GM12878 (cell line): ENCODE data around the gene RECQL. TPM values are rescaled to one million over a fixed set of nuclear protein-coding genes. Genes with fewer than 3 reads are reported as not detected.

Source experiments
- ATAC-seq: fragments of 200-7000 bp; cut with Tn5 transposase; 3 replicates; pipeline ENCODE4 v1.9.1; 2020; ENCODE audit warnings: mild to moderate bottlenecking, moderate library complexity
- BruUV-seq: library from RNA; stranded (reverse); fragments of 400-500 nt; replicated peaks from 2 replicates; lab custom pipeline; 2021; lab: Mats Ljungman, UMichigan
- CTCF ChIA-PET: fragments of 300-600 bp; sonication (Branson Sonifier 250); formaldehyde crosslinking; extraction: SDS; loops from one replicate; lab custom pipeline; 2021; ENCODE audit warnings: inconsistent platforms; lab: Yijun Ruan, JAX
- POLR2A ChIA-PET: fragments of 350-600 bp; formaldehyde crosslinking; extraction: SDS; loops from one replicate; lab custom pipeline; 2021; ENCODE audit warnings: inconsistent platforms; lab: Charles Lee
- RAD21 ChIA-PET: fragments of 300-600 bp; sonication (Branson Sonifier 250); formaldehyde crosslinking; loops from one replicate; lab custom pipeline; 2023; ENCODE audit warnings: antibody characterized with exemption; ENCODE audit not compliant: unreplicated experiment; lab: Charles Lee
- SMC1A ChIA-PET: fragments of 300-600 bp; sonication (Branson Sonifier 250); formaldehyde crosslinking; loops from one replicate; lab custom pipeline; 2023; ENCODE audit not compliant: unreplicated experiment, uncharacterized antibody; lab: Charles Lee
- DNase-seq: peaks from one replicate; pipeline ENCODE4 v3.0.0-alpha.2; 2011; ENCODE audit warnings: low read depth, low spot score
- FAIRE-seq: peaks from 3 replicates; lab custom pipeline; 2011; peaks lifted over from hg19 to GRCh38; lab: Jason Lieb, UNC
- H2AFZ ChIP-seq: 2 replicates; pipeline ENCODE4 v1.6.0; 2011; ENCODE audit warnings: low read depth, low read length, control low read depth; ENCODE audit not compliant: control insufficient read depth
- H3K27ac ChIP-seq: 2 replicates; pipeline ENCODE4 v1.5.1; 2011; ENCODE audit warnings: control low read depth; ENCODE audit not compliant: control insufficient read depth, insufficient read depth
- H3K27me3 ChIP-seq, 2 experiments: replicated peaks in 1 of 2; 2 replicates each; pipeline versions ENCODE4 v1.6.0 to v1.6.1; 2011; ENCODE audit warnings: low read length in 1 of 2; ENCODE audit not compliant: control insufficient read depth in 2 of 2, insufficient read depth in 2 of 2
- H3K36me3 ChIP-seq, 2 experiments: 2 replicates each; pipeline ENCODE4 v1.5.1; 2011; ENCODE audit warnings: low read length in 1 of 2; ENCODE audit not compliant: control insufficient read depth in 2 of 2, insufficient read depth in 2 of 2
- H3K4me1 ChIP-seq: 2 replicates; pipeline ENCODE4 v1.6.1; 2011; ENCODE audit warnings: mild to moderate bottlenecking, low read length, moderate library complexity, mixed read lengths; ENCODE audit not compliant: control insufficient read depth, insufficient read depth
- H3K4me2 ChIP-seq: 2 replicates; pipeline ENCODE4 v1.6.0; 2011; ENCODE audit warnings: control low read depth; ENCODE audit not compliant: control insufficient read depth, insufficient read depth
- H3K4me3 ChIP-seq: fragments of 200-600 bp; sonication (generic); 2 replicates; pipeline ENCODE4 v1.5.1; 2016
- H3K79me2 ChIP-seq: 2 replicates; pipeline ENCODE4 v1.6.0; 2011; ENCODE audit warnings: low read length; ENCODE audit not compliant: control insufficient read depth, insufficient read depth
- H3K9ac ChIP-seq: 2 replicates; pipeline ENCODE4 v1.8.0; 2011; ENCODE audit warnings: low read length, control low read depth, mixed read lengths; ENCODE audit not compliant: control insufficient read depth, insufficient read depth
- H3K9me3 ChIP-seq: replicated peaks from 3 replicates; pipeline ENCODE4 v1.5.1; 2011; ENCODE audit warnings: mild to moderate bottlenecking, low read length; ENCODE audit not compliant: control insufficient read depth, insufficient read depth
- H4K20me1 ChIP-seq: 2 replicates; pipeline ENCODE4 v1.6.0; 2011; ENCODE audit not compliant: control insufficient read depth, insufficient read depth
- ASH2L ChIP-seq: fragments of 300-600, 200-600 bp; sonication (generic); IDR thresholded peaks from 2 replicates; pipeline ENCODE4 v1.6.1; 2017; ENCODE audit warnings: low read depth, mild to moderate bottlenecking, borderline replicate concordance
- RAD51 ChIP-seq: fragments of 450-650 bp; IDR thresholded peaks from 2 replicates; pipeline ENCODE4 v1.6.1; 2016; ENCODE audit warnings: moderate library complexity, mild to moderate bottlenecking, inconsistent platforms
- SKIL ChIP-seq: fragments of 450-650 bp; IDR thresholded peaks from 2 replicates; pipeline ENCODE4 v1.6.1; 2017; ENCODE audit warnings: mild to moderate bottlenecking, low read depth, inconsistent platforms; ENCODE audit not compliant: poor library complexity, severe bottlenecking
- SPI1 ChIP-seq: IDR thresholded peaks from 2 replicates; pipeline ENCODE4 v1.6.1; 2011; ENCODE audit warnings: low read depth, mild to moderate bottlenecking, low read length, moderate library complexity, borderline replicate concordance; ENCODE audit not compliant: insufficient read depth
- SRF ChIP-seq, 2 experiments: IDR thresholded peaks; 2 replicates each; pipeline ENCODE4 v1.6.1; 2011; ENCODE audit warnings: low read depth in 2 of 2, low read length in 2 of 2, mild to moderate bottlenecking in 1 of 2, moderate library complexity in 1 of 2
- USF2 ChIP-seq: IDR thresholded peaks from 2 replicates; pipeline ENCODE4 v1.6.1; 2011; ENCODE audit warnings: low read depth, low read length, improper control_type of control experiment, borderline replicate concordance
- WGBS: methylation state at CpG from one replicate; pipeline ENCODE4 v1.1.6; 2016; ENCODE audit warnings: low lambda C conversion rate; ENCODE audit not compliant: insufficient replicate concordance, insufficient coverage; ENCODE audit errors: missing lambda C conversion rate; 5-methylcytosine and 5-hydroxymethylcytosine counted together
- in situ Hi-C: fragments of 300-500 bp; cut with MboI; formaldehyde crosslinking; loops from 9 replicates; pipeline ENCODE4 v1.14.3; 2018; ENCODE audit warnings: mixed read lengths
- intact Hi-C: fragments of 100-400 bp; cut with micrococcal nuclease; formaldehyde crosslinking; loops from one replicate; pipeline ENCODE4 v1.14.2; 2022; ENCODE audit not compliant: unreplicated experiment
- polyA plus RNA-seq, 11 experiments: library from polyadenylated mRNA; depleted of rRNA in 4 of 11; unstranded in 6 of 11; stranded (reverse) in 5 of 11; fragments of >200 nt; fragmentation: Nextera tagmentation in 4 of 11; fragmentation: Illumina TruSeq in 1 of 11; extraction: Ambion mirVana in 4 of 11; extraction: Trizol in 1 of 11; gene quantifications; 1 replicate in 1 of 11; 2 replicates in 10 of 11; pipeline versions ENCODE4 v1.2.1 to v1.2.3, GENCODE V29; 2011 to 2016; ENCODE audit warnings: inconsistent platforms in 2 of 11, missing spikeins in 2 of 11, low read depth in 1 of 11
- total RNA-seq, 4 experiments: library from RNA; depleted of rRNA in 3 of 4; stranded (reverse); fragments of >200 nt in 3 of 4; fragmentation: Illumina TruSeq in 1 of 4; extraction: Trizol in 1 of 4; gene quantifications; 2 replicates each; pipeline versions ENCODE4 v1.2.1 to v1.2.3, GENCODE V29; 2013 to 2021

RECQL gene
- total and polyA plus RNA-seq, 10 of the 15 experiments (the other 5 are each of a cell fraction or from before 2014, with no cell fraction given) = 47.4 to 130 (median 70.8) TPM

- Histone ChIP-seq H3K4me3 (peak overlapping the region; percentile 40; the same call in 1 of the 2 replicates), H3K4me1 (peaks cover 4% of the 10 kb centered on the region; the same call in 1 of the 2 replicates), H2AFZ (peak overlapping the region; percentile 39), H3K27me3 (no peaks in the 10 kb centered on the region), H4K20me1 (no peaks in the 10 kb centered on the region), H3K79me2 (peaks cover 25% of the 10 kb centered on the region), H3K36me3 (peaks cover 0 to 11% of the 10 kb centered on the region in 2 experiments; a peak in 3 of 4 replicates), H3K27ac (peak overlapping the region; percentile 78), H3K4me2 (peak overlapping the region; percentile 77), H3K9me3 (no peaks in the 10 kb centered on the region), H3K9ac (no peak overlapping the region)
- ATAC-seq (peak; percentile 90), DNase-seq (peak; percentile 19), FAIRE-seq (no peak)
- peak; percentile 77 for TF ChIP-seq RAD51
- TF ChIP-seq SKIL = no peak
- TF ChIP-seq USF2 = peak; percentile 11; the same call in 1 of the 2 replicates
- peak; percentile 78; the same call in 1 of the 2 replicates for TF ChIP-seq ASH2L
- no peak for TF ChIP-seq SPI1
- TF ChIP-seq SRF (IDR thresholded peaks at IDR 0.05; ENCODE audit: low read depth in 2 of 2, low read length in 2 of 2) = peak in 1 of 2 experiments; percentile 54; a peak in 1 of 4 replicates
- ChIA-PET POLR2A (interaction anchor here (2.4 kb wide), 1 partner anchor 8 kb away, joined by 12 read pairs; the partner anchor contains the start of genes GOLT1B and RECQL), SMC1A (interaction anchor here (1.0 to 2.1 kb wide), 3 partner anchors 72 to 142 kb away, joined by 3 to 6 read pairs (median 3); partner anchors contain the start of gene PYROXD1), RAD21 (interaction anchor here (0.6 kb wide), 1 partner anchor 1522 kb away, joined by 5 read pairs; no protein-coding TSS in a partner anchor), CTCF (interaction anchor here (0.7 to 1.4 kb wide), 4 partner anchors 10 to 665 kb away, joined by 3 to 5 read pairs (median 3); no protein-coding TSS in a partner anchor)
- in situ Hi-C loops (no loop called here), intact Hi-C loops (no loop called here)
- no TSS peak for BruUV-seq
- WGBS = 0% methylated on average over 2 of the region's 2 CpGs
Measured at GRCh38 chr12:21509768-21510167, 8.3 kb upstream of the RECQL start.
